H9 (cell line): ENCODE data around the gene MAP2K3. TPM values are rescaled to one million over a fixed set of nuclear protein-coding genes. Genes with fewer than 3 reads are reported as not detected.
"Not testable (repeated sequence)": the region's sequence is repeated elsewhere in the genome, so short reads cannot be mapped to it uniquely, and the experiment has no call there.

Source experiments
- DNase-seq: peaks from one replicate; pipeline ENCODE4 v3.0.0-alpha.2; 2017
- H2AFZ ChIP-seq: one replicate; pipeline ENCODE4 v1.6.1; 2013; ENCODE audit warnings: mild to moderate bottlenecking, low read length, control low read depth, moderate library complexity
- H2AK5ac ChIP-seq: 2 replicates; pipeline ENCODE4 v1.6.1; 2013; ENCODE audit warnings: low read length, control low read depth, mixed read lengths; ENCODE audit not compliant: insufficient read length
- H2BK120ac ChIP-seq: one replicate; pipeline ENCODE4 v1.6.1; 2013; ENCODE audit warnings: low read depth, mild to moderate bottlenecking, low read length, control low read depth, inconsistent platforms; ENCODE audit not compliant: poor library complexity, severe bottlenecking
- H2BK12ac ChIP-seq: 2 replicates; pipeline ENCODE4 v1.6.1; 2013; ENCODE audit warnings: low read length, control low read depth, mixed read lengths, low read depth; ENCODE audit not compliant: insufficient read length
- H2BK15ac ChIP-seq: 2 replicates; pipeline ENCODE4 v1.6.1; 2013; ENCODE audit warnings: low read depth, low read length, control low read depth
- H2BK20ac ChIP-seq: one replicate; pipeline ENCODE4 v1.6.1; 2013; ENCODE audit warnings: low read depth, mild to moderate bottlenecking, low read length, control low read depth, inconsistent platforms; ENCODE audit not compliant: poor library complexity, severe bottlenecking
- H2BK5ac ChIP-seq: 2 replicates; pipeline ENCODE4 v1.6.1; 2013; ENCODE audit warnings: low read length, control low read depth, mixed read lengths; ENCODE audit not compliant: insufficient read length
- H3K14ac ChIP-seq: 2 replicates; pipeline ENCODE4 v1.6.1; 2013; ENCODE audit warnings: low read length, control low read depth; ENCODE audit not compliant: insufficient read depth
- H3K18ac ChIP-seq: 2 replicates; pipeline ENCODE4 v1.6.1; 2013; ENCODE audit warnings: low read depth, mild to moderate bottlenecking, mixed read lengths, low read length, control low read depth; ENCODE audit not compliant: insufficient read length
- H3K23ac ChIP-seq: 2 replicates; pipeline ENCODE4 v1.6.1; 2013; ENCODE audit warnings: low read length, control low read depth, mixed read lengths, low read depth; ENCODE audit not compliant: insufficient read length
- H3K23me2 ChIP-seq: 2 replicates; pipeline ENCODE4 v1.6.1; 2013; ENCODE audit warnings: low read depth, mild to moderate bottlenecking, mixed read lengths, low read length, control low read depth; ENCODE audit not compliant: insufficient read length, poor library complexity, severe bottlenecking
- H3K27ac ChIP-seq: 2 replicates; pipeline ENCODE4 v1.5.1; 2013; ENCODE audit warnings: low read length, control low read depth, mixed read lengths, low read depth; ENCODE audit not compliant: insufficient read length
- H3K27me3 ChIP-seq: 2 replicates; pipeline ENCODE4 v1.6.1; 2013; ENCODE audit warnings: low read length, control low read depth, inconsistent platforms; ENCODE audit not compliant: insufficient read depth
- H3K4ac ChIP-seq: 2 replicates; pipeline ENCODE4 v1.6.1; 2013; ENCODE audit warnings: low read depth, mild to moderate bottlenecking, control low read depth, inconsistent platforms, low read length, moderate library complexity
- H3K4me1 ChIP-seq: 2 replicates; pipeline ENCODE4 v1.6.1; 2013; ENCODE audit warnings: low read length, control low read depth, inconsistent platforms; ENCODE audit not compliant: insufficient read depth
- H3K4me2 ChIP-seq: 2 replicates; pipeline ENCODE4 v1.6.1; 2013; ENCODE audit warnings: low read length, control low read depth, mixed read lengths; ENCODE audit not compliant: insufficient read length, insufficient read depth
- H3K56ac ChIP-seq: 2 replicates; pipeline ENCODE4 v1.6.1; 2013; ENCODE audit warnings: low read depth, mild to moderate bottlenecking, mixed read lengths, low read length, control low read depth; ENCODE audit not compliant: insufficient read length
- H3K79me1 ChIP-seq: 2 replicates; pipeline ENCODE4 v1.6.1; 2013; ENCODE audit warnings: low read depth, mild to moderate bottlenecking, moderate library complexity, low read length, control low read depth, inconsistent platforms; ENCODE audit not compliant: insufficient read depth, poor library complexity, severe bottlenecking
- H3K79me2 ChIP-seq: 2 replicates; pipeline ENCODE4 v1.6.1; 2013; ENCODE audit warnings: low read length, control low read depth, inconsistent platforms; ENCODE audit not compliant: insufficient read depth
- H3K9ac ChIP-seq: 2 replicates; pipeline ENCODE4 v1.6.1; 2013; ENCODE audit warnings: low read length, control low read depth, mixed read lengths; ENCODE audit not compliant: insufficient read length; ENCODE audit errors: extremely low read depth
- H3K9me3 ChIP-seq: one replicate; pipeline ENCODE4 v1.6.1; 2013; ENCODE audit warnings: low read depth, low read length, inconsistent platforms; ENCODE audit not compliant: control insufficient read depth
- H3T11ph ChIP-seq: one replicate; pipeline ENCODE4 v1.6.1; 2013; ENCODE audit warnings: mild to moderate bottlenecking, low read length, control low read depth, inconsistent platforms
- H4K20me1 ChIP-seq: one replicate; pipeline ENCODE4 v1.6.1; 2013; ENCODE audit not compliant: control insufficient read depth, insufficient read length, insufficient read depth
- H4K5ac ChIP-seq: 2 replicates; pipeline ENCODE4 v1.6.1; 2013; ENCODE audit warnings: low read depth, mild to moderate bottlenecking, mixed read lengths, low read length, control low read depth; ENCODE audit not compliant: insufficient read length
- H4K8ac ChIP-seq: replicated peaks from 2 replicates; pipeline ENCODE4 v1.6.1; 2013; ENCODE audit warnings: low read length, control low read depth, mixed read lengths, low read depth; ENCODE audit not compliant: insufficient read length
- H4K91ac ChIP-seq: 2 replicates; pipeline ENCODE4 v1.6.1; 2013; ENCODE audit warnings: low read depth, mild to moderate bottlenecking, moderate library complexity, mixed read lengths, low read length, control low read depth; ENCODE audit not compliant: insufficient read length
- H3K27ac Mint-ChIP-seq, 3 experiments: 2 replicates in 2 of 3; 3 replicates in 1 of 3; pipeline ENCODE4 v1.8.0; 2020 to 2021; ENCODE audit warnings: mixed read lengths in 3 of 3, mild to moderate bottlenecking in 1 of 3, moderate library complexity in 1 of 3
- H3K27me3 Mint-ChIP-seq: 2 replicates; pipeline ENCODE4 v1.8.0; 2021; ENCODE audit warnings: low read depth, mild to moderate bottlenecking, moderate library complexity, mixed read lengths
- H3K36me3 Mint-ChIP-seq, 3 experiments: 2 replicates in 2 of 3; 3 replicates in 1 of 3; pipeline ENCODE4 v1.8.0; 2020 to 2021; ENCODE audit warnings: low read depth in 3 of 3, mixed read lengths in 3 of 3; ENCODE audit not compliant: insufficient read depth in 1 of 3
- H3K4me1 Mint-ChIP-seq, 2 experiments: 2 replicates each; pipeline ENCODE4 v1.8.0; 2020; ENCODE audit warnings: mixed read lengths in 2 of 2
- H3K4me3 Mint-ChIP-seq, 2 experiments: 2 replicates in 1 of 2; 3 replicates in 1 of 2; pipeline ENCODE4 v1.8.0; 2020 to 2021; ENCODE audit warnings: mild to moderate bottlenecking in 2 of 2, mixed read lengths in 2 of 2, moderate library complexity in 1 of 2
- H3K9me3 Mint-ChIP-seq, 2 experiments: 2 replicates in 1 of 2; 3 replicates in 1 of 2; pipeline ENCODE4 v1.8.0; 2020; ENCODE audit warnings: mild to moderate bottlenecking in 2 of 2, mixed read lengths in 2 of 2, moderate library complexity in 1 of 2
- WGBS: extraction: QIAGEN DNeasy Blood & Tissue Kit; methylation state at CpG from one replicate; pipeline ENCODE4 v1.1.7; 2013; ENCODE audit warnings: missing lambda C conversion rate, low lambda C conversion rate, mixed read lengths; ENCODE audit not compliant: insufficient read length; ENCODE audit errors: extremely low coverage; 5-methylcytosine and 5-hydroxymethylcytosine counted together
- total RNA-seq: library from RNA; stranded (reverse); gene quantifications from 2 replicates; pipeline ENCODE4 v1.2.1, GENCODE V29; 2021

The MAP2K3 gene
- total RNA-seq, 1 experiment from 2014 or later = 26.1 TPM

- Mint-ChIP-seq H3K9me3 (peaks cover 15 to 16% of the 10 kb centered on the region in 2 experiments), H3K36me3 (peaks cover 15 to 27% (median 16%) of the 10 kb centered on the region in 3 experiments)
- H2BK120ac ChIP-seq, H4K20me1 ChIP-seq, H3K23me2 ChIP-seq, H3K27ac Mint-ChIP-seq, H3K9me3 ChIP-seq, H3K18ac ChIP-seq, H2BK12ac ChIP-seq, H2AFZ ChIP-seq, H3K4me1 ChIP-seq, H2BK15ac ChIP-seq, H3K27me3 ChIP-seq, H2BK20ac ChIP-seq, H3K14ac ChIP-seq, H3K4me1 Mint-ChIP-seq, H3K27ac ChIP-seq, H2AK5ac ChIP-seq, H3K4me3 Mint-ChIP-seq, H3K4me2 ChIP-seq, H3K23ac ChIP-seq, H3K9ac ChIP-seq, H2BK5ac ChIP-seq, H3K79me1 ChIP-seq, H4K91ac ChIP-seq, H3T11ph ChIP-seq, H3K27me3 Mint-ChIP-seq, H3K56ac ChIP-seq, H3K79me2 ChIP-seq, H4K5ac ChIP-seq, H3K4ac ChIP-seq, H4K8ac ChIP-seq, DNase-seq: not testable (repeated sequence)
- WGBS = no CpG with 5 or more reads among the region's 16 CpGs
These were observed 25.7 kb downstream of the MAP2K3 start for GRCh38 chr17:21310061-21310765.

- no CpG with 5 or more reads among the region's 22 CpGs for WGBS
- H3K9ac ChIP-seq = not testable (repeated sequence)
These were observed 26.5 kb downstream of the MAP2K3 start for GRCh38 chr17:21310766-21311602.

More at GRCh38 chr17:21310766-21311602, 26.5 kb downstream of the MAP2K3 start:
- H3K27me3 ChIP-seq, H4K91ac ChIP-seq, H3K23me2 ChIP-seq, H3K27ac ChIP-seq, DNase-seq, H3K56ac ChIP-seq, H2BK120ac ChIP-seq, H2BK5ac ChIP-seq, H3K27ac Mint-ChIP-seq, H3T11ph ChIP-seq, H3K4me2 ChIP-seq, H4K5ac ChIP-seq, H2AK5ac ChIP-seq, H4K20me1 ChIP-seq, H2BK15ac ChIP-seq, H3K4me3 Mint-ChIP-seq, H3K79me1 ChIP-seq, H4K8ac ChIP-seq, H2BK20ac ChIP-seq, H3K4me1 ChIP-seq, H3K27me3 Mint-ChIP-seq, H3K23ac ChIP-seq, H3K4me1 Mint-ChIP-seq, H2BK12ac ChIP-seq, H2AFZ ChIP-seq, H3K4ac ChIP-seq, H3K18ac ChIP-seq, H3K14ac ChIP-seq, H3K79me2 ChIP-seq, H3K9me3 ChIP-seq: not testable (repeated sequence)
- Mint-ChIP-seq H3K9me3 (peaks cover 10% of the 10 kb centered on the region in 2 experiments; a peak in 4 of 5 replicates), H3K36me3 (peaks cover 11 to 22% (median 15%) of the 10 kb centered on the region in 3 experiments)
